HG02588 (cell line): Measurements from ENCODE around the gene ST6GALNAC6.
"Not testable (repeated sequence)": the region's sequence is repeated elsewhere in the genome, so short reads cannot be mapped to it uniquely, and the experiment has no call there.

Source experiments
- ATAC-seq: cut with Tn5 transposase; IDR thresholded peaks from one replicate; pipeline ENCODE4 v1.9.1; 2021; ENCODE audit warnings: mild to moderate bottlenecking, moderate library complexity; ENCODE audit not compliant: unreplicated experiment

Gene ST6GALNAC6

GRCh38 chr9:127876026-127876763, 23.2 kb downstream of the ST6GALNAC6 start:
- ATAC-seq = no peak

GRCh38 chr9:127875306-127875966, 24.0 kb downstream of the ST6GALNAC6 start:
- no peak for ATAC-seq

- ATAC-seq = no peak
Observed at GRCh38 chr9:127874301-127875221, 24.8 kb downstream of the ST6GALNAC6 start.

GRCh38 chr9:127873886-127874285, 25.5 kb downstream of the ST6GALNAC6 start:
- ATAC-seq = no peak

GRCh38 chr9:127873223-127873691, 26.1 kb downstream of the ST6GALNAC6 start:
- ATAC-seq = no peak

- ATAC-seq = no peak
Observed at GRCh38 chr9:127872369-127873222, 26.8 kb downstream of the ST6GALNAC6 start.

GRCh38 chr9:127871531-127871930, 27.9 kb downstream of the ST6GALNAC6 start:
- no peak for ATAC-seq

- ATAC-seq = no peak
Observed at GRCh38 chr9:127870887-127871286, 28.5 kb downstream of the ST6GALNAC6 start.

GRCh38 chr9:127870153-127870491, 29.3 kb downstream of the ST6GALNAC6 start:
- ATAC-seq = not testable (repeated sequence)

GRCh38 chr9:127869310-127870152, 29.9 kb downstream of the ST6GALNAC6 start:
- ATAC-seq = no peak

GRCh38 chr9:127868278-127868902, 31.0 kb downstream of the ST6GALNAC6 start:
- no peak for ATAC-seq

GRCh38 chr9:127867356-127868277, 31.8 kb downstream of the ST6GALNAC6 start:
- ATAC-seq = no peak

GRCh38 chr9:127866535-127866934, 32.9 kb downstream of the ST6GALNAC6 start:
- no peak for ATAC-seq

- ATAC-seq = no peak
Observed at GRCh38 chr9:127865645-127866464, 33.5 kb downstream of the ST6GALNAC6 start.

GRCh38 chr9:127863191-127863621, 36.2 kb downstream of the ST6GALNAC6 start:
- no peak for ATAC-seq

- ATAC-seq = no peak
Observed at GRCh38 chr9:127862075-127863011, 37.1 kb downstream of the ST6GALNAC6 start.
